Mammary epithelial cell (primary cell): Measurements from ENCODE around the gene SLC25A45.

Experiments used
- CTCF ChIP-seq, 2 donors: IDR thresholded peaks in 1 of 2; conservative IDR thresholded peaks in 1 of 2; 2 replicates each; pipeline ENCODE4 v1.5.1; 2011 to 2012; ENCODE audit warnings: inconsistent platforms in 2 of 2, low read length in 2 of 2, mild to moderate bottlenecking in 2 of 2, control low read depth in 1 of 2, low read depth in 1 of 2; ENCODE audit not compliant: insufficient read depth in 1 of 2; ENCODE audit errors: extremely low read depth in 1 of 2
- EZH2 ChIP-seq: IDR thresholded peaks from 2 replicates; pipeline ENCODE4 v1.6.1; 2012; ENCODE audit warnings: low read length, inconsistent platforms, borderline replicate concordance

DNA sequence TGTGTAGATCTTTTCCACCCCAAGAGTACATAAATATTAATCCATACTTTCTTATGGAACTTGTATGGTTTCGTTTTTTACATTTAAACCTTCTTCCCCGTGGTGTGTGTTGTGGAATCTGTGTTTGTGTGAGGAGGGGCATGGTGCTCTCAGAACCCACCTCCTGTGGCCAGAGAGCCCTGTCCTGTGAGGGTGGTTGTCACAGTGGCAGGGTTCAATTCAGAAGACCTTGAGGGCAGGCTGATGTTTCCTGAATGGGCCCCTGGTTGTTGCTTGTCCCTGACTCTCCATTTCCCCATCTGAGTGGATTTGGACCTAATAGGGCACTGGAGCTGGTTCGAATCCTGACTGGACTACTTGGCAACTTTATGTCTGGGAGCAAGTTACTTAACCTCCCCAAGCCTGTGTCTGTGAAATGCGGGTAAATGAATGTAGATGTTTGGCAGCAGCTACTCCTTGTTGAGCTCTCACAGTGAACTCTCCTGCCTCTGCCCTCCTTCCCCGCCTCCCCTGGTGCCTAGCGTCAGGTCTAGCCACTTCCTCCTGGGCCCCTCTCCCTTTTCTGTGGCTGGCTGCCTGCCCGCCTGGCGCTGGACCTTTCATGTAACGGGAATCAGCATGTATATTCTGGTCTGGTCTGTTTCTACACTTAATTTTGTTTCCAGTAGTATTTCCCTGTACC, 47.4 kb upstream of the SLC25A45 start:
- TF ChIP-seq CTCF (conservative IDR thresholded peaks at IDR 0.05 in 1 of 2, IDR thresholded peaks at IDR 0.05 in 1 of 2; ENCODE audit: extremely low read depth in 1 of 2, insufficient read depth in 1 of 2, low read depth in 1 of 2, low read length in 2 of 2) (no peak), EZH2 (no peak)
